ENCODE data around the gene RNF220. TPM values are rescaled to one million over a fixed set of nuclear protein-coding genes. Genes with fewer than 3 reads are reported as not detected.
"Not testable (repeated sequence)": the region's sequence is repeated elsewhere in the genome, so short reads cannot be mapped to it uniquely, and the experiment has no call there.

Gene RNF220
- polyA plus RNA-seq, 2 donors, result 32.7 to 47.8 TPM

- not testable (repeated sequence) for H3K36me3 ChIP-seq (ENCODE audit: control insufficient read depth in 2 of 2, insufficient read depth in 2 of 2, low read length in 1 of 2); H3K27ac ChIP-seq (ENCODE audit: low read depth in 2 of 2, low read length in 1 of 2); H3K9me3 ChIP-seq (ENCODE audit: control insufficient read depth in 2 of 2, insufficient read depth in 1 of 2, low read depth in 1 of 2, low read length in 1 of 2); H3K4me1 ChIP-seq (ENCODE audit: control insufficient read depth in 2 of 2, insufficient read depth in 2 of 2, low read length in 1 of 2); H3K4me3 ChIP-seq (ENCODE audit: low read depth in 1 of 2, low read length in 2 of 2); H3K27me3 ChIP-seq (ENCODE audit: control insufficient read depth in 1 of 2, insufficient read depth in 2 of 2, low read length in 2 of 2)
- 91 to 100% methylated on average over 1 of the region's 1 CpG for WGBS, 2 donors
These were observed 261.7 kb downstream of the RNF220 start for GRCh38 chr1:44666719-44667118.

GRCh38 chr1:44670751-44671640, 265.9 kb downstream of the RNF220 start:
- 87 to 91% methylated on average over 10 of the region's 10 CpGs for WGBS, 2 donors
- Histone ChIP-seq H3K4me1 (ENCODE audit: control insufficient read depth in 2 of 2, insufficient read depth in 2 of 2, low read length in 1 of 2) (peaks cover 2 to 5% of the 10 kb centered on the region in 2 donors), H3K9me3 (ENCODE audit: control insufficient read depth in 2 of 2, insufficient read depth in 1 of 2, low read depth in 1 of 2, low read length in 1 of 2) (no peaks in the 10 kb centered on the region), H3K4me3 (ENCODE audit: low read depth in 1 of 2, low read length in 2 of 2) (no peak overlapping the region), H3K27me3 (ENCODE audit: control insufficient read depth in 1 of 2, insufficient read depth in 2 of 2, low read length in 2 of 2) (no peaks in the 10 kb centered on the region), H3K36me3 (ENCODE audit: control insufficient read depth in 2 of 2, insufficient read depth in 2 of 2, low read length in 1 of 2) (no peaks in the 10 kb centered on the region), H3K27ac (ENCODE audit: low read depth in 2 of 2, low read length in 1 of 2) (no peak overlapping the region)

- peaks cover 2 to 5% of the 10 kb centered on the region in 2 donors for H3K4me1 ChIP-seq (ENCODE audit: control insufficient read depth in 2 of 2, insufficient read depth in 2 of 2, low read length in 1 of 2)
- H3K36me3 ChIP-seq (ENCODE audit: control insufficient read depth in 2 of 2, insufficient read depth in 2 of 2, low read length in 1 of 2), result no peaks in the 10 kb centered on the region
- H3K4me3 ChIP-seq (ENCODE audit: low read depth in 1 of 2, low read length in 2 of 2), result no peak overlapping the region
- peak overlapping the region in 1 of 2 donors; percentile 29 for H3K27ac ChIP-seq (ENCODE audit: low read depth in 2 of 2, low read length in 1 of 2)
- WGBS, 2 donors, result 77 to 86% methylated on average over 13 of the region's 13 CpGs
- no peaks in the 10 kb centered on the region for H3K9me3 ChIP-seq (ENCODE audit: control insufficient read depth in 2 of 2, insufficient read depth in 1 of 2, low read depth in 1 of 2, low read length in 1 of 2)
- H3K27me3 ChIP-seq (ENCODE audit: control insufficient read depth in 1 of 2, insufficient read depth in 2 of 2, low read length in 2 of 2), result no peaks in the 10 kb centered on the region
These were observed 267.4 kb downstream of the RNF220 start for GRCh38 chr1:44672254-44672955.

- Histone ChIP-seq H3K4me3 (ENCODE audit: low read depth in 1 of 2, low read length in 2 of 2) (peak overlapping the region in 1 of 2 donors; percentile 60), H3K4me1 (ENCODE audit: control insufficient read depth in 2 of 2, insufficient read depth in 2 of 2, low read length in 1 of 2) (peaks cover 2 to 5% of the 10 kb centered on the region in 2 donors)
These were observed 268.1 kb downstream of the RNF220 start for GRCh38 chr1:44672961-44673674.

GRCh38 chr1:44673675-44674112, 268.6 kb downstream of the RNF220 start:
- H3K9me3 ChIP-seq (ENCODE audit: control insufficient read depth in 2 of 2, insufficient read depth in 1 of 2, low read depth in 1 of 2, low read length in 1 of 2), result no peaks in the 10 kb centered on the region
- H3K4me3 ChIP-seq (ENCODE audit: low read depth in 1 of 2, low read length in 2 of 2), result peak overlapping the region; percentile 48 to 60
- 0 to 1% methylated on average over 16 of the region's 16 CpGs for WGBS, 2 donors
- peak overlapping the region; percentile 78 to 96 for H3K27ac ChIP-seq (ENCODE audit: low read depth in 2 of 2, low read length in 1 of 2)
- peaks cover 2 to 5% of the 10 kb centered on the region in 2 donors for H3K4me1 ChIP-seq (ENCODE audit: control insufficient read depth in 2 of 2, insufficient read depth in 2 of 2, low read length in 1 of 2)
- H3K36me3 ChIP-seq (ENCODE audit: control insufficient read depth in 2 of 2, insufficient read depth in 2 of 2, low read length in 1 of 2), result no peaks in the 10 kb centered on the region
- H3K27me3 ChIP-seq (ENCODE audit: control insufficient read depth in 1 of 2, insufficient read depth in 2 of 2, low read length in 2 of 2), result no peaks in the 10 kb centered on the region

More at GRCh38 chr1:44672961-44673674, 268.1 kb downstream of the RNF220 start:
- H3K36me3 ChIP-seq (ENCODE audit: control insufficient read depth in 2 of 2, insufficient read depth in 2 of 2, low read length in 1 of 2), result no peaks in the 10 kb centered on the region
- no peaks in the 10 kb centered on the region for H3K27me3 ChIP-seq (ENCODE audit: control insufficient read depth in 1 of 2, insufficient read depth in 2 of 2, low read length in 2 of 2)
- 76 to 79% methylated on average over 14 of the region's 14 CpGs for WGBS, 2 donors
- peak overlapping the region; percentile 78 to 96 for H3K27ac ChIP-seq (ENCODE audit: low read depth in 2 of 2, low read length in 1 of 2)
- no peaks in the 10 kb centered on the region for H3K9me3 ChIP-seq (ENCODE audit: control insufficient read depth in 2 of 2, insufficient read depth in 1 of 2, low read depth in 1 of 2, low read length in 1 of 2)

GRCh38 chr1:44674113-44675000, 269.3 kb downstream of the RNF220 start, which contains the start of the genes ARMH1 and TMEM53:
TSS of gene ARMH1 (plus strand) at chr1:44674714. CDS start at chr1:44689698, 14,984 bp downstream.
TSS of gene TMEM53 (minus strand) at chr1:44674481. CDS start at chr1:44674391, 90 bp downstream.
- 1 to 2% methylated on average over 41 to 56 of the region's 56 CpGs for WGBS, 2 donors
- no peaks in the 10 kb centered on the region for H3K9me3 ChIP-seq (ENCODE audit: control insufficient read depth in 2 of 2, insufficient read depth in 1 of 2, low read depth in 1 of 2, low read length in 1 of 2)
- H3K27me3 ChIP-seq (ENCODE audit: control insufficient read depth in 1 of 2, insufficient read depth in 2 of 2, low read length in 2 of 2), result no peaks in the 10 kb centered on the region
- H3K36me3 ChIP-seq (ENCODE audit: control insufficient read depth in 2 of 2, insufficient read depth in 2 of 2, low read length in 1 of 2), result no peaks in the 10 kb centered on the region
- H3K4me3 ChIP-seq (ENCODE audit: low read depth in 1 of 2, low read length in 2 of 2), result peak within 1 kb of the TSS; percentile 60 to 73
- peak within 1 kb of the TSS; percentile 96 to 97 for H3K27ac ChIP-seq (ENCODE audit: low read depth in 2 of 2, low read length in 1 of 2)
- H3K4me1 ChIP-seq (ENCODE audit: control insufficient read depth in 2 of 2, insufficient read depth in 2 of 2, low read length in 1 of 2), result peaks cover 2 to 5% of the 10 kb centered on the region in 2 donors

- no peak overlapping the region for H3K4me3 ChIP-seq (ENCODE audit: low read depth in 1 of 2, low read length in 2 of 2)
- no peaks in the 10 kb centered on the region for H3K36me3 ChIP-seq (ENCODE audit: control insufficient read depth in 2 of 2, insufficient read depth in 2 of 2, low read length in 1 of 2)
- 88 to 92% methylated on average over 7 of the region's 7 CpGs for WGBS, 2 donors
- no peaks in the 10 kb centered on the region for H3K9me3 ChIP-seq (ENCODE audit: control insufficient read depth in 2 of 2, insufficient read depth in 1 of 2, low read depth in 1 of 2, low read length in 1 of 2)
- peaks cover 2 to 5% of the 10 kb centered on the region in 2 donors for H3K4me1 ChIP-seq (ENCODE audit: control insufficient read depth in 2 of 2, insufficient read depth in 2 of 2, low read length in 1 of 2)
- no peak overlapping the region for H3K27ac ChIP-seq (ENCODE audit: low read depth in 2 of 2, low read length in 1 of 2)
- no peaks in the 10 kb centered on the region for H3K27me3 ChIP-seq (ENCODE audit: control insufficient read depth in 1 of 2, insufficient read depth in 2 of 2, low read length in 2 of 2)
These were observed 270.1 kb downstream of the RNF220 start for GRCh38 chr1:44675186-44675585.

- peak overlapping the region; percentile 25 to 50 for H3K27ac ChIP-seq (ENCODE audit: low read depth in 2 of 2, low read length in 1 of 2)
- H3K4me1 ChIP-seq (ENCODE audit: control insufficient read depth in 2 of 2, insufficient read depth in 2 of 2, low read length in 1 of 2), result peaks cover 2 to 5% of the 10 kb centered on the region in 2 donors
- WGBS, 2 donors, result 73 to 79% methylated on average over 5 of the region's 5 CpGs
These were observed 271.6 kb downstream of the RNF220 start for GRCh38 chr1:44676484-44677200.

More at GRCh38 chr1:44676484-44677200, 271.6 kb downstream of the RNF220 start:
- Histone ChIP-seq H3K9me3 (ENCODE audit: control insufficient read depth in 2 of 2, insufficient read depth in 1 of 2, low read depth in 1 of 2, low read length in 1 of 2) (no peaks in the 10 kb centered on the region), H3K36me3 (ENCODE audit: control insufficient read depth in 2 of 2, insufficient read depth in 2 of 2, low read length in 1 of 2) (no peaks in the 10 kb centered on the region), H3K4me3 (ENCODE audit: low read depth in 1 of 2, low read length in 2 of 2) (no peak overlapping the region), H3K27me3 (ENCODE audit: control insufficient read depth in 1 of 2, insufficient read depth in 2 of 2, low read length in 2 of 2) (no peaks in the 10 kb centered on the region)

Data from esophagus (tissue), 2 donors.